Osteocyte (in vitro differentiated cells): ENCODE measurements around the gene HMG20A. TPM values are rescaled to one million over a fixed set of nuclear protein-coding genes. Genes with fewer than 3 reads are reported as not detected.
A peak's percentile ranks its signal among the peaks of the same experiment; 100 is the strongest.

Source experiments
- DNase-seq: peaks from one replicate; pipeline ENCODE4 v3.0.0; 2021; ENCODE audit warnings: mixed read lengths; ENCODE audit not compliant: unreplicated experiment; ENCODE audit errors: extremely low spot score
- H3K27ac Mint-ChIP-seq: one replicate; pipeline ENCODE4 v1.8.0; 2021; ENCODE audit warnings: mild to moderate bottlenecking, mixed read lengths; ENCODE audit not compliant: unreplicated experiment
- H3K27me3 Mint-ChIP-seq: one replicate; pipeline ENCODE4 v1.8.0; 2021; ENCODE audit warnings: mixed read lengths; ENCODE audit not compliant: unreplicated experiment
- H3K36me3 Mint-ChIP-seq: one replicate; pipeline ENCODE4 v1.8.0; 2021; ENCODE audit warnings: mixed read lengths; ENCODE audit not compliant: unreplicated experiment
- H3K4me1 Mint-ChIP-seq: one replicate; pipeline ENCODE4 v1.8.0; 2021; ENCODE audit warnings: mixed read lengths; ENCODE audit not compliant: unreplicated experiment
- H3K4me3 Mint-ChIP-seq: one replicate; pipeline ENCODE4 v1.8.0; 2021; ENCODE audit warnings: mild to moderate bottlenecking, moderate library complexity, mixed read lengths; ENCODE audit not compliant: unreplicated experiment
- H3K9me3 Mint-ChIP-seq: one replicate; pipeline ENCODE4 v1.8.0; 2021; ENCODE audit warnings: mixed read lengths; ENCODE audit not compliant: unreplicated experiment
- total RNA-seq: library from RNA; stranded (reverse); gene quantifications from 2 replicates; pipeline ENCODE4 v1.2.1, GENCODE V29; 2021
- TF ChIP-seq, protein P1 (sequence below): fragments of 200-600 bp; sonication (generic); IDR thresholded peaks from 2 replicates; pipeline ENCODE4 v1.5.0; 2021; ENCODE audit warnings: antibody characterized with exemption, mild to moderate bottlenecking, moderate library complexity

HMG20A gene
- total RNA-seq, 1 donor from 2014 or later = 49.5 TPM

DNA sequence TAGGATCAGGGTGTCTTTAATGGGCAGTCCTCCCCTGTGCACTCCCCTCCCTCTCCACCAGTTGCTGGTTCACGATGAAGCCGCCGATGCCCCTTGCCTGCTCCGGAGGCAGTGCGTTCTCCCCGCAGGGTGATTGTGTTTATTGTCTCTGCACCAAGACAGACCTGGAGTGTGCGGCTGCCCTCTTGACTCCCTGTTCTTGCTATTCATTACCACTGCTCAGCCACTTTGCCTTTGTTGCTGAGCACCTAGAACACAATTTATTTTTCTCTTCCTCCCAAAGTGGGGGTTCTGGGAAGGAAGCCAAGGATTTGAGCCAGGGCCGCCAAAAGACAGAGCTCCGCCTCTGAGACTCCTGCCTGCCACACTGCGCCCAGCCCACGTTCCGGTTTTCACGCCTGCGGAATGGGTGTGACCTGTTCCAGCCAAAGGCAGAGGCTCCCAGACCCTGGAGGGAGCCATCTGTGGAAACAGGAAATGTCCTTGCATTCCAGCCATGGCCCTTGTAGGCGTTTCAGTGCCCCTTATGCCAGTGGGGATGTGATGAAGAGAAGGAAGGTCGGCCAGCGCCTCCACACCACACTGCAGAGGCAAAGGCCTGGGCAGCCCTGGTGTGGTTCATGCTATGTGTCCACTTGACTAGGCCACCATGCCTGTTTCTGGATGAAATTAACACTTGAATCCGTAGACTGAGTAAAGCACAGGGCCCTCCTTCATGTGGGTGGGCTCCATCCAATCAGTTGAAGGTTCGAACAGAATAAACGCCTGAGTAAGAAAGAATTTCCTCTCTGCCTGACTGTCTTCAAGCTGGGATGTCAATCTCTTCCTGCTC, 85.8 kb downstream of the HMG20A start:
- no peak for DNase-seq
- Mint-ChIP-seq H3K27me3 (no peaks in the 10 kb centered on the region), H3K4me1 (peaks cover 56% of the 10 kb centered on the region), H3K4me3 (no peak overlapping the region), H3K9me3 (no peaks in the 10 kb centered on the region), H3K36me3 (no peaks in the 10 kb centered on the region), H3K27ac (peak overlapping the region; percentile 83)
- TF ChIP-seq, protein P1, sequence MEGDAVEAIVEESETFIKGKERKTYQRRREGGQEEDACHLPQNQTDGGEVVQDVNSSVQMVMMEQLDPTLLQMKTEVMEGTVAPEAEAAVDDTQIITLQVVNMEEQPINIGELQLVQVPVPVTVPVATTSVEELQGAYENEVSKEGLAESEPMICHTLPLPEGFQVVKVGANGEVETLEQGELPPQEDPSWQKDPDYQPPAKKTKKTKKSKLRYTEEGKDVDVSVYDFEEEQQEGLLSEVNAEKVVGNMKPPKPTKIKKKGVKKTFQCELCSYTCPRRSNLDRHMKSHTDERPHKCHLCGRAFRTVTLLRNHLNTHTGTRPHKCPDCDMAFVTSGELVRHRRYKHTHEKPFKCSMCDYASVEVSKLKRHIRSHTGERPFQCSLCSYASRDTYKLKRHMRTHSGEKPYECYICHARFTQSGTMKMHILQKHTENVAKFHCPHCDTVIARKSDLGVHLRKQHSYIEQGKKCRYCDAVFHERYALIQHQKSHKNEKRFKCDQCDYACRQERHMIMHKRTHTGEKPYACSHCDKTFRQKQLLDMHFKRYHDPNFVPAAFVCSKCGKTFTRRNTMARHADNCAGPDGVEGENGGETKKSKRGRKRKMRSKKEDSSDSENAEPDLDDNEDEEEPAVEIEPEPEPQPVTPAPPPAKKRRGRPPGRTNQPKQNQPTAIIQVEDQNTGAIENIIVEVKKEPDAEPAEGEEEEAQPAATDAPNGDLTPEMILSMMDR = no peak

DNA sequence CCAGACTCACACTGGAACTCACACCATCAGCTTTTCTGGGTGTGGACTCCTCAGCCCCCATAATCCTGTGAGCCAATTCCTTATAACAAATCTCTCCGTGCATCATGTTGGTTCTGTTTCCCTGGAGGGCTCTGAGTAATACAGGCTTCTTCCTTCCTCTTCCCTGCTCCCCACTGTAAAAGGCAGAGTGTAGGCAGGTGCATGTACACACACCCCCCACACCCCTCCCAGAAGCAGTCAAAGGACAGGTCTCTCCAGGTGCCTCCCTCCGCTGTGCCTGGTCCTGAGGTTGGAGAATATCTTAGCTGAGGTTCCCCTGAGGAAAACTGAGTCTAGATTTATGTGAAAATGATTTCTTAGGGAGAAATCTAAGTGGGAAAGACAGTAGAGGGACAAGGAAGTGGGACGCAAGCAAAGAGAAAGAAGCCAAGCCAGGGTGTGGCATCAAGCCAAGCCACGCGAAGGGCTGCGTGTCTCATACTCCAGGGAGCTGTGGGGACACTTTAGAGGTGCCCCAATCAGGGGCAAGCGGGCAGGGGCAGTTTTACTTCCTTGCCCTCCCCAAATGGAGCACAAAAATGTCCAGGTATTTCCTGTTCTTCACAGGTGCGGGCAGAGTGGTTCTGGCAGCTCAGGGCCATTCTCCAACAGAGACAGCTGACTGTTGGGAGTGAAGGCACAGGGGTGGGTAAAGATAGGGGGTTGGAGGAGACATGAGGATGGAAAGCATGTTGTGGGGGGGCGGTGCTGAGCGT, 86.6 kb downstream of the HMG20A start:
- TF ChIP-seq, protein P1 = no peak
- DNase-seq = no peak
- Mint-ChIP-seq H3K9me3 (no peaks in the 10 kb centered on the region), H3K36me3 (no peaks in the 10 kb centered on the region), H3K27me3 (no peaks in the 10 kb centered on the region), H3K4me1 (peaks cover 55% of the 10 kb centered on the region), H3K4me3 (peak overlapping the region; percentile 30), H3K27ac (peak overlapping the region; percentile 83)

DNA sequence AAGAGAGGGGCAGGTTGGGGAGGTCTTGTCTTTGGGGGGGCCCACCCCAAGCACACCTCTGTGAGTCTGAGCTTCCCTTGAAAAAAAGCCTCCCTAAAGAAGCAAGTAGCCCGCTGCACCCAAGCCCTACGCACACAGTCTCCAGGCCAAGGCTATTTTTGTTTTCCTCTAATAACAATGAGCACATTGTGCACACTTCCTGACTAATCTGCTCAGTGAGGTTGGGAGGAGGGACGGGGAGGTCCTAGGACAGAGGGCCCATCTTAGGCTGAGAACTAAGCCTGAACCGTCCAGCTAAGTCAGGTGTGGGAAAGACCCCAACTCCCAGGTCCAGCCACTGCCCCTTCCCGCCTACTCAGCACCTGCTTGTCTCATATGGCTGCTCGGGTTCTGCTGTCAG, 87.2 kb downstream of the HMG20A start:
- peak overlapping the region; percentile 83 for H3K27ac Mint-ChIP-seq
- H3K9me3 Mint-ChIP-seq = no peaks in the 10 kb centered on the region
- TF ChIP-seq, protein P1 = no peak
- no peaks in the 10 kb centered on the region for H3K27me3 Mint-ChIP-seq
- DNase-seq = no peak
- H3K4me3 Mint-ChIP-seq = no peak overlapping the region
- no peaks in the 10 kb centered on the region for H3K36me3 Mint-ChIP-seq
- H3K4me1 Mint-ChIP-seq = peaks cover 55% of the 10 kb centered on the region

DNA sequence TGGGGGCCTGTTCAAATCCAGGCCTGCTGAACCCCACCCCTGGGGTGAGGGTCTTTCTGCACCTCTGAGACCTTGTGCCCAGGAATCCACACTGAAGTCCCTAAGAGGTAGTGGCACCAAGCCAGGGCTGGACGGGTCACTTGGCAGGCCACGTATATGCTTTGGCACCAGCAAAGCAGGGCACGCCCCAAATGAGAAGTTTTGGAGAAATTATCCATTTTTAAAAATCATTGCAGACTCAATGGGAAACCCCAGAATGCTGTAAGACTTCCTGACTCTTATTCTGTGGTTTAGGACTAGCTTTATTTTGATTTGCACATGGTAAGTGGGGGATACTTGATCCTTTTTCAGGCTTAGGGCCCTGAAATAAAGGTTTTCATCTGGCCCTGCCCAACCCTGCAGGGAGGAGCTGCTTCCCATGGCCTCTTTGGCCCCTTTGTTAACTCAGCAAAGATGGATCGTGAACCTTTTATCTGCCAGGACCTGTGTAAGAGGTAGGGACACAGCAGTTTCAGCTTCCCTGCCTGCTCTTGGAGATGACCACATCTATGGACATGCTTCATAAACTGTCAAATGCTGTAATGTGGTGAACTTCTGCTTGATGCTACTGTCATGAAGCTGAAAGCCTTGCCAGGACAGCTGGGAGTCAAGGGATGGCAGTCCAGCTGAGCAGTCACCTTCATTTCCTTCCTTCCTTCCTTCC, 88.0 kb downstream of the HMG20A start:
- Mint-ChIP-seq H3K4me3 (no peak overlapping the region), H3K4me1 (peaks cover 55% of the 10 kb centered on the region), H3K36me3 (no peaks in the 10 kb centered on the region), H3K27me3 (no peaks in the 10 kb centered on the region), H3K27ac (peak overlapping the region; percentile 83), H3K9me3 (no peaks in the 10 kb centered on the region)
- DNase-seq = no peak
- TF ChIP-seq, protein P1 = no peak
